HEK293T (cell line): Measurements from ENCODE around the gene PRICKLE2.

Experiments
- CTCF ChIA-PET: fragments of 350-600 bp; formaldehyde crosslinking; extraction: SDS; loops from one replicate; lab custom pipeline; 2021; ENCODE audit warnings: antibody characterized with exemption, inconsistent platforms; lab: Yijun Ruan, JAX
- POLR2A ChIA-PET: fragments of 350-600 bp; formaldehyde crosslinking; extraction: SDS; loops from one replicate; lab custom pipeline; 2020; ENCODE audit warnings: antibody characterized with exemption, inconsistent platforms; lab: Yijun Ruan, JAX
- DNase-seq: peaks from one replicate; pipeline ENCODE4 v3.0.0; 2012; ENCODE audit warnings: mixed read lengths; ENCODE audit errors: extremely low spot score
- ARNT ChIP-seq: fragments of 450-650 bp; IDR thresholded peaks from 2 replicates; pipeline ENCODE4 v1.6.1; 2017; ENCODE audit warnings: mild to moderate bottlenecking
- BHLHE40 ChIP-seq: fragments of 450-650 bp; IDR thresholded peaks from 2 replicates; pipeline ENCODE4 v1.6.1; 2016; ENCODE audit warnings: mild to moderate bottlenecking, moderate library complexity, borderline replicate concordance
- CTBP1 ChIP-seq: fragments of 450-650 bp; IDR thresholded peaks from 2 replicates; pipeline ENCODE4 v1.6.1; 2016; ENCODE audit warnings: borderline replicate concordance
- ELF4 ChIP-seq: fragments of 450-650 bp; IDR thresholded peaks from 2 replicates; pipeline ENCODE4 v1.6.1; 2017; ENCODE audit warnings: antibody characterized with exemption
- FOXA1 ChIP-seq: fragments of 450-650 bp; IDR thresholded peaks from 2 replicates; pipeline ENCODE4 v1.6.1; 2016; ENCODE audit warnings: mild to moderate bottlenecking
- FOXK2 ChIP-seq: fragments of 450-650 bp; IDR thresholded peaks from 2 replicates; pipeline ENCODE4 v1.6.1; 2016; ENCODE audit warnings: mild to moderate bottlenecking
- FOXM1 ChIP-seq: fragments of 450-650 bp; IDR thresholded peaks from 2 replicates; pipeline ENCODE4 v1.6.1; 2017; ENCODE audit warnings: mild to moderate bottlenecking, borderline replicate concordance
- HDGF ChIP-seq: fragments of 450-650 bp; IDR thresholded peaks from 2 replicates; pipeline ENCODE4 v1.6.1; 2017; ENCODE audit warnings: antibody characterized with exemption, borderline replicate concordance
- L3MBTL2 ChIP-seq: fragments of 450-650 bp; conservative IDR thresholded peaks from 2 replicates; pipeline ENCODE4 v1.6.1; 2016; ENCODE audit warnings: mild to moderate bottlenecking
- LEF1 ChIP-seq: fragments of 450-650 bp; IDR thresholded peaks from 2 replicates; pipeline ENCODE4 v1.6.1; 2017; ENCODE audit warnings: mild to moderate bottlenecking, borderline replicate concordance
- NFRKB ChIP-seq: fragments of 450-650 bp; IDR thresholded peaks from 2 replicates; pipeline ENCODE4 v1.6.1; 2016; ENCODE audit warnings: mild to moderate bottlenecking, moderate library complexity
- PKNOX1 ChIP-seq: fragments of 450-650 bp; IDR thresholded peaks from 2 replicates; pipeline ENCODE4 v1.6.1; 2016
- SP1 ChIP-seq: fragments of 450-650 bp; IDR thresholded peaks from 2 replicates; pipeline ENCODE4 v1.6.1; 2017
- SUZ12 ChIP-seq: fragments of 450-650 bp; IDR thresholded peaks from 2 replicates; pipeline ENCODE4 v1.6.1; 2016; ENCODE audit warnings: mild to moderate bottlenecking
- TARDBP ChIP-seq: fragments of 450-650 bp; IDR thresholded peaks from 2 replicates; pipeline ENCODE4 v1.6.1; 2016
- ZNF384 ChIP-seq: fragments of 450-650 bp; IDR thresholded peaks from 2 replicates; pipeline ENCODE4 v1.6.1; 2016

The PRICKLE2 gene

GRCh38 chr3:64225695-64226499 is 631 bp upstream of the PRICKLE2 start:
- DNase-seq = no peak
- CTCF ChIA-PET = interaction anchor here (0.6 to 1.2 kb wide), 2 partner anchors 16 to 41 kb away, joined by 4 to 5 read pairs; no protein-coding TSS in a partner anchor
- TF ChIP-seq FOXM1 (no peak), FOXK2 (no peak), CTBP1 (no peak), NFRKB (no peak), SUZ12 (no peak), ARNT (no peak), L3MBTL2 (no peak), BHLHE40 (no peak), SP1 (no peak), HDGF (no peak), LEF1 (no peak), ZNF384 (no peak), ELF4 (no peak), PKNOX1 (no peak), FOXA1 (no peak), TARDBP (no peak)
- POLR2A ChIA-PET = interaction anchor here (0.8 to 3.1 kb wide), 3 partner anchors 11 to 38 kb away, joined by 3 to 17 read pairs (median 4); no protein-coding TSS in a partner anchor

- no peak for DNase-seq
- POLR2A ChIA-PET = interaction anchor here (0.9 to 3.1 kb wide), 3 partner anchors 16 to 190 kb away, joined by 3 to 17 read pairs (median 3); no protein-coding TSS in a partner anchor
- TF ChIP-seq NFRKB = no peak
- TF ChIP-seq FOXA1 = no peak
- no peak for TF ChIP-seq ARNT
- no peak for TF ChIP-seq SUZ12
- CTCF ChIA-PET = interaction anchor here (0.6 to 1.2 kb wide), 7 partner anchors 8 to 461 kb away, joined by 3 to 6 read pairs (median 3); no protein-coding TSS in a partner anchor
Observed at GRCh38 chr3:64223791-64224745, 1.2 kb downstream of the PRICKLE2 start.

GRCh38 chr3:64222501-64223111 is 2.7 kb downstream of the PRICKLE2 start:
- TF ChIP-seq BHLHE40 (no peak), NFRKB (no peak), SP1 (no peak), LEF1 (no peak), L3MBTL2 (no peak), ELF4 (no peak), CTBP1 (no peak), PKNOX1 (no peak), FOXA1 (no peak), FOXM1 (no peak)
- DNase-seq = no peak
- ChIA-PET POLR2A (interaction anchor here (0.7 kb wide), 1 partner anchor 10 kb away, joined by 3 read pairs; no protein-coding TSS in a partner anchor), CTCF (no interaction called here)

GRCh38 chr3:64221571-64222257 is 3.6 kb downstream of the PRICKLE2 start:
- DNase-seq = no peak
- POLR2A ChIA-PET = interaction anchor here (1.5 kb wide), 1 partner anchor 31 kb away, joined by 3 read pairs; no protein-coding TSS in a partner anchor
- CTCF ChIA-PET = interaction anchor here (1.1 kb wide), 2 partner anchors 11 to 13 kb away, joined by 4 read pairs; no protein-coding TSS in a partner anchor
- TF ChIP-seq TARDBP (no peak), SUZ12 (no peak), ZNF384 (no peak), PKNOX1 (no peak), HDGF (no peak), ARNT (no peak), NFRKB (no peak), FOXM1 (no peak), ELF4 (no peak), SP1 (no peak), LEF1 (no peak), L3MBTL2 (no peak), CTBP1 (no peak), FOXK2 (no peak), FOXA1 (no peak), BHLHE40 (no peak)
